ENCODE data around the gene KANK4.

The KANK4 gene

DNA sequence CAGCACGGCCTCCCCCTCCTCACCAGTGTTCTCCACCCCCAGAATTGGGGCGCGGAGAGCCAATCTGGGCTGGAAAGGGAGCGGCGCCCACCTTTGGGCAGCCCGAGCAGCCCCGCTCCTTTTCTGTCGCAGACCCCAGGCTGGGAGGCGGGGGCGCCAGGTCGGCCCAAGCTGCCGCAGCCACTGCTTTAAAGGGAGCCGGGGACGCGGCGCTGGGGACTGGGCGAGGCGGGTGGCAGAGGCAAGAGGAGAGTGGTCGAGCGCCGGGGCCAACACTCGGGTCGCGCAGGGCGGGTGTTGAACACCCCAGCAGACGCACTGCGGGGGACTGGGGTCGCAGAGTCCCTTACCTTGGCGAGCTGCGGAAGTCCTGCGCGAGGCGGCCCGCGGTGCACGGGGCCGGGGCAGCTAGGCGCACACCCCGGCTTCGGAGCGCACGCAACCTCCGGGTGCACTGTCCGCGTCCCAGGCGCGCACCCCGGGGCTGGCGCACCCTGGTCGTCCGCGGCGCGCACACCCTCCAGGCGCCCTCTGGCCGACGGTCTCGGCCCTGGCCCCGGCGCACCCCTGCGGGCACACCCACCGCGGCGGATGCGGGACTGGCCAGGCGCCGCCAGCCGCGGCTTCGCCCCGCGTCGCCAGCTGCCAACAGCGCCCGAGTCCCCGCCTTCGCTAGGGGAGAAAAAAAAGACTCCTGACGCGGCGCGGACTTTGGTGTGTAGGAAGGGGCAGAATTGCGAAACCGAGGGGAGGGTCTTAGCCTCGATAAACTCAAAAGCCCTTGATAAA is at the start of gene KANK4:
TSS of gene KANK4 (minus strand) at position 679 of the 789 bp plus-strand sequence. CDS start 37,870 bp downstream, outside the sequence.
- no peak for DNase-seq

- no peak for DNase-seq
Observed at GRCh38 chr1:62368989-62369388, 49.8 kb upstream of the KANK4 start.

DNA sequence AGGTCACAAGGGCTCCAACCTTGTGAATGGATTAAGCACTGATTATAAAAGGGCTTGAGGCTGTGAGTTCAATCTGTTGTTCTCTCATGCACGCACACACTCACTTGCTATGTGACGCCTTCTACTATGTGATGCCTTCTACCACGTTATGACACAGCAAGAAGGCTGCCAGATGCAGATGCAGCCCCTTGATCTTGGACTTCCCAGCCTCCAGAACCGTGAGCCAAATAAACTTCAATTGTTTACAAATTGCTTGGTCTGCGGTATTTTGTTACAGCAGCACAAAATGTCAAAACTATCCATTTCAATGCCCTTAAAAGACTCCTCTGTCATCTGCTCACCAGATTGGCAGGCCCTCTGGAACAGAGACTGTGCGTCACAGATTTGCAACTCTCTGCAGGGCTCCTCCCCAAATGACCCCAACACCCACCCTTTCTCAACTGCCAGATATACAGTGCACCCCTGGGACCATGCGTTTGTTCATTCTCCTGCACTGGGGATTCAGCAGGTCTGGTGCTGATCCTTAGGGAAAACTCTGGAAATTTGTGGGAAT is 47.8 kb upstream of the KANK4 start:
- no peak for DNase-seq

DNA sequence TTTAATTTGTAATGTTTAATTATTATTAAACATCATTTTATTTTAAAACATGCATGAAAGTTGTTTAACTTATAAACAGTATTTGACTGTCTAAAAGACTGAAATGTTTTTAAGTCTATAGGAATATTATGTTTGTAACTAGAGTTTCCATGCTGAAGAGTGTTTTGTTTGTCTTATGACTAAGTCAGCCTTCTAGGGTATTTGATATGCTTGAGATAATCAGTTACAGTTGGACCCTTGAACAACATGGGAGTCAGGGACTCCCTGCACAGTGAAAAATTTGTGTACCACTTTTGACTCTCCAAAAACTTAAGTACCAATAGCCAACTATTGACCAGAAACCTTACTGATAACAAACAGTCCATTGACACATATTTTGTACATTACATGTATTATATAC is 45.5 kb upstream of the KANK4 start:
- no peak for DNase-seq

DNA sequence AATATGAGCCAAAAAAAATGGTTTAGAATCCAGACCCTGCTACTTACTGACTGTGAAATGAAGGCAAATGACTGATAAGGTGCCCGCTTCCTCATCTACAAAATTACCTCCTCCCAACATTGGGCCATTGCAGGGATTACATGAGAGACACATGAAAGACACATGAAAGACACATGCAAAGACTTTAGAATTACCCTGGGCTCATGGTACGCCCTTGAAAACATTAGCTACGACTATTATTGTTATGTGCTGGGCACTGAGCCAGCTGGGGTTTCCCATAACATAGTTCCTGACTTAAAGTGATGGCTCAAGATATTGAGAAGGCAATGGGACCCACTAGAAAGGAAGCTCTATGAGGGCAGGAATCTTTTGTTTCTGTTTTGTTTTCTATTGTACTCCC is 43.7 kb upstream of the KANK4 start:
- DNase-seq, result no peak

GRCh38 chr1:62362061-62362917 is 43.1 kb upstream of the KANK4 start:
- DNase-seq, result no peak

- DNase-seq, result no peak
Observed at GRCh38 chr1:62361431-62361830, 42.2 kb upstream of the KANK4 start.

DNA sequence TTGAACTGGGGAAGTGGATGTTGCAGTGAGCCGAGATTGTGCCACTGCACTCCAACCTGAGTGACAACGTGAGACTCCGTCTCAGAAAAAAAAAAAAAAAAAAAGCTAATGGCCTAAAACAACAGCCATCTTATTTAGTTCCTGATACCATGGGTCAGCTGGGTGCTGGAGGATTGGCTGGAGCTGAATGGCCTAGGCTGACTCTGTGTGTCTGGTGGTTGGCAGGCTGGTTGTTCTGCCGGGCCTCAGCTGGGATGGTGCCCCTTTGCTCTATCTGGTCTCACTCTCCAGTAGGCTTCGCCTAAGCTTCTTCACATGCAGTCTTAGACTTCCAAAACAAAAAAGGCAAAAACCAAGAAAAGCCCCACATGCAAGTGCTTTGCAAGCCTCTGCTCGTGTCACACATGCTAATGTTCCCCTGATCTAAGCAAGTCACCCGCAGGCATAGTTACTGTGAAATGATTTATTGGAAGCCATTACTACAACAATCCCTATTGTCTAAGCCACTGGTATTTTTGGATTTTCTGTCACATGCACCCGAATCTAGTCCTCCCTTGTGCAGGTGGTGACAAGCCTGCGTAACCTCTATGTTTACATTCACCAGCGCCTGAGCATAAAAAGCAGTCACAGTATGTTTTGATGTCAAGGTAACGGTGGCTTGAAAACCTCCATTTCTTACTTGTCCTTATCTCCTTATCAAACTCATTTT is 39.6 kb upstream of the KANK4 start:
- peak; percentile 14 for DNase-seq

GRCh38 chr1:62357916-62358315 is 38.7 kb upstream of the KANK4 start:
- no peak for DNase-seq

DNA sequence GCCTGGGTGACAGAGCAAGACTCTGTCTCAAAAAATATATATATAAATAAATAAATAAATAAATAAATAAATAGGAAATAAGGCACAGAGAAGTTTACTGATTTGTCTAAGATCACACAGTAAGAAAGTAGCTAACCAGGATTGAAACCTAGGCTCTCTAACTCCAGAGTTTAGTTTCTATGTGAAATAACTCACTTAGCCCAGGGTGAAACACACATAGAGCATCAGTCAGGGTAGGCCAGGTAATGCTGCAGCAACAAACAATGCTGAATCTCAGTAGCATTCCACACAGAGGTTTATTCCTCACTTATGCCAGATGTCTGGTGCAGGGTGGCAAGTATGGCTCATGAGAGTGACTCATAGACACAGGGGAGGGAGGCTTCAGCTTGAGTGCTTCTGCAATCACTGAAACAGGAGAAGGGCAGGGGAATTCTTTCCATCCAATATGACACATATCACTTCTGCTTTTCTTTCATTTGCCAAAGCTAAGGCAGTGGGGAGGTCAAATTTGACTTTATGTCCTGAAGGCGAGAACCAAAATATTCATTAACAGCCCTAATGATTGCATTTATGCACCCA is 37.1 kb upstream of the KANK4 start:
- peak; percentile 28 for DNase-seq

DNA sequence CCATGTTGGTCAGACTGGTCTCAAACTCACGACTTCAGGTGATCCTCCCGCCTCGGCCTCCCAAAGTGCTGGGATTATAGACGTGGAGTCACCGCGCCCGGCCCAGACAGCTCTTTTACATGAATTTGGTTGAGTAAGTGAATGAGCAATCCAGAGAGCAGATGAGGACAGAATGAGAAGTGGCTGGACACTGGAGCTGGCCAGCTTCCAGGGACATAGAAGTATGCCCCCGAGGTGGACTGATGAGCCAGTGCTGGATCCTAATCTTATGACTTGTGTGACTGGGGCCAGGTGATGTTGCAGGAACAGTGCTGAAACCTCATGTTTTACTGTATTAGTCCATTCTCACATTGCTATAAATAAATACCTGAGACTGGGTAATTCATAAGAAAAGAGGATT is 35.9 kb upstream of the KANK4 start:
- no peak for DNase-seq

- no peak for DNase-seq
Observed at GRCh38 chr1:62353853-62354252, 34.6 kb upstream of the KANK4 start.

DNA sequence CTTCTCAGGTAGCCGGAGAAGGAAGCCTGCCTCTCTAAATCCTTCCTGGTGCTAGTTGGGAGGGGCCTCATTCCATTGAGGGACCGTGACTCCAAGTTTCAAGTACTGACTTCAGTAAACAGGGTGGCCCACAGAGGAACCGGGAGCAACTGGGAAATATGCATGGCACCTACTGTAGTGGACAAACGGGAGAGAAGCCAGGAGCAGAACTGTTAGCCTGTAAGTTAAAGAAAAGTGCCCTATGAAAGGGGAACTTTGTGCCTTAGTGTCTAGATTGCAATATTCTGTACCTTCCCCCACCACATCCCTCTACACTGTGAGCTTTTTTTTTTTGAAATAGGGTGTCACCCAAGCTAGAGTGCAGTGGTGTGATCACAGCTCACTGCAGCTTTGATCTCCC is 33.2 kb upstream of the KANK4 start:
- DNase-seq, result no peak

- no peak for DNase-seq
Observed at GRCh38 chr1:62349470-62350233, 30.4 kb upstream of the KANK4 start.

GRCh38 chr1:62346886-62347285 is 27.7 kb upstream of the KANK4 start:
- DNase-seq, result no peak

DNA sequence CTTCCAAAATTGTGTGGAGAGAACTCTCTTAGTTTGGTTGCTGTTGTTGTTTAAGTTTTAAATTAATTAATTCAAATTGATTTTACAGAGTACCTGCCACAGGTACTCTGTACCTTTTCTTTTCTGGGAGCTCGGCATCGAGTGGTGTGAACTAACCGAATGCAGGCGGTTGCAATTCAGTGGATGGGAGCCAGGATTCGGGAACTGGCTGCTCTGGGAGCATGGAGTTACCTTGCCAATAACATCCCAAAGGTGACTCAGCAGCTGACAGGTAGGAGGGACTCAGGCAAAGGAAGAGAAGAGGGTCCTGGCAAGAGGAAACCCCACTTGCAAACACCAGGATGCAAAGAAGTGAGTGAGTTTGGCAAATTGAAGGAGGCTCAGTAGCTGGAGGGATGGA is 24.7 kb upstream of the KANK4 start:
- DNase-seq, result no peak

GRCh38 chr1:62342270-62342669 is 23.0 kb upstream of the KANK4 start:
- no peak for DNase-seq

- DNase-seq, result no peak
Observed at GRCh38 chr1:62341615-62342014, 22.4 kb upstream of the KANK4 start.

DNA sequence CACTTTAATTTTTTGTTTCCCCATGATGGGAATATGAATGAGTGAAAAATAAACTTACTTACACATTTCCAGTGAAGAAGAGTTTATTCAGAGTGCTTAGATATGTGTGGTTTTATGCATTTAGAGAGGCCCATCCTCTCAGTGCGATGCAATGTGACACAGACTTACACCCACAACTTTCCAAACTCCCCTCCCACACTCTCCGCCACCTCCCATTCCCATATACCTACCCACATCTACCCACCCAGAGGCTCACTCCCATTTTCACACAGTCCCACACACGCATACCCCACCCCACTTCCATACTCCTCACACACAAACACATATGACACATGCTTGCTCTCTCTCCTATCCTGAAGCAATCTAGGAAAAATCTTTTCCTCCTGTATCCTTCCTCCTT is 21.9 kb upstream of the KANK4 start:
- DNase-seq, result no peak

- no peak for DNase-seq
Observed at GRCh38 chr1:62337706-62338631, 18.7 kb upstream of the KANK4 start.
